ENCODE data around the gene CD6. TPM values are rescaled to one million over a fixed set of nuclear protein-coding genes. Genes with fewer than 3 reads are reported as not detected.

CD6 gene
- total and polyA plus RNA-seq, 2 of the 8 experiments (the other 6 are each of a cell fraction or from before 2014, with no cell fraction given) = 0.03 TPM; not detected in 1

- no peak overlapping the region for H2AFZ ChIP-seq (ENCODE audit: low read length)
- H3K4ac ChIP-seq (replicated peaks; ENCODE audit: insufficient read length, low read depth, low read length) = no peak overlapping the region
- peaks cover 37 to 87% (median 68%) of the 10 kb centered on the region in 4 experiments for H3K27me3 ChIP-seq (replicated peaks in 1 of 4; ENCODE audit: control insufficient read depth in 3 of 4, extremely low read depth in 1 of 4, insufficient read depth in 3 of 4, low read length in 3 of 4)
- no peak overlapping the region for H3K14ac ChIP-seq (ENCODE audit: insufficient read length)
- no peaks in the 10 kb centered on the region for H3K36me3 ChIP-seq (ENCODE audit: control insufficient read depth in 2 of 4, insufficient read depth in 4 of 4, low read length in 3 of 4)
- FAIRE-seq (no peak), DNase-seq (ENCODE audit: low read depth in 1 of 2, low spot score in 2 of 2) (no peak)
- no peak overlapping the region for H3K9ac ChIP-seq (replicated peaks in 1 of 4; ENCODE audit: extremely low read depth in 1 of 4, low read depth in 3 of 4, low read length in 3 of 4)
- H3K4me1 ChIP-seq (replicated peaks in 1 of 4; ENCODE audit: control insufficient read depth in 3 of 4, insufficient read depth in 4 of 4, low read length in 3 of 4) = peaks cover 0 to 3% (median under 1%) of the 10 kb centered on the region in 4 experiments; a peak in 4 of 7 replicates
- no peaks in the 10 kb centered on the region for H3K79me1 ChIP-seq (ENCODE audit: low read depth, low read length)
- no peak overlapping the region for H3K4me3 ChIP-seq (ENCODE audit: extremely low read depth in 1 of 4, insufficient read depth in 2 of 4, low read depth in 3 of 4, low read length in 4 of 4)
- H3K56ac ChIP-seq (replicated peaks; ENCODE audit: insufficient read length, low read depth, low read length) = no peak overlapping the region
- no peak overlapping the region for H2BK5ac ChIP-seq (ENCODE audit: low read depth, low read length)
- ChIA-PET POLR2A (ENCODE audit: partially characterized antibody) (no interaction called here), CTCF (ENCODE audit: partially characterized antibody) (interaction anchor here (0.5 to 1.4 kb wide), 7 partner anchors 9 to 253 kb away, joined by 3 to 4 read pairs (median 3); partner anchors contain the start of genes CD6 and MS4A15)
- no peaks in the 10 kb centered on the region for H3K79me2 ChIP-seq (ENCODE audit: control insufficient read depth in 1 of 2, insufficient read depth in 2 of 2, low read length in 2 of 2)
- no peak overlapping the region for H2BK120ac ChIP-seq (replicated peaks; ENCODE audit: low read depth, low read length)
- no peak overlapping the region for H3K27ac ChIP-seq (ENCODE audit: low read depth, low read length)
- 77% methylated on average over 15 of the region's 15 CpGs; no CpG with 5 or more reads in 1 of the 2 experiments for WGBS, 2 experiments (ENCODE audit: extremely low coverage in 1 of 2, insufficient coverage in 1 of 2, insufficient read length in 1 of 2, insufficient replicate concordance in 2 of 2, low coverage in 1 of 2, low lambda C conversion rate in 2 of 2, missing lambda C conversion rate in 1 of 2)
- peaks cover 10% of the 10 kb centered on the region; the same call in 1 of the 2 replicates for H3K23me2 ChIP-seq (ENCODE audit: low read depth, low read length)
- TF ChIP-seq CTCF (IDR thresholded peaks at IDR 0.05; ENCODE audit: control extremely low read depth in 1 of 3, insufficient read depth in 1 of 3, low read depth in 1 of 3, low read length in 3 of 3) = peak; percentile 20 to 28 (median 24); a peak in 3 of 4 replicates
- TF ChIP-seq USF2 (IDR thresholded peaks at IDR 0.05; ENCODE audit: low read length) = no peak
- TF ChIP-seq JUND (IDR thresholded peaks at IDR 0.05; ENCODE audit: low read length) = no peak
- no peak overlapping the region for H2AK5ac ChIP-seq (ENCODE audit: low read depth, low read length)
- no peak overlapping the region for H3K18ac ChIP-seq (ENCODE audit: extremely low read depth, low read length)
- H3K4me2 ChIP-seq (ENCODE audit: insufficient read depth in 1 of 2, low read depth in 2 of 2, low read length in 2 of 2) = no peak overlapping the region
- no peak overlapping the region for H2BK12ac ChIP-seq (ENCODE audit: low read depth, low read length)
- H4K8ac ChIP-seq (ENCODE audit: extremely low read depth, insufficient read depth, low read length) = no peak overlapping the region
- no peak overlapping the region for H4K91ac ChIP-seq (replicated peaks; ENCODE audit: insufficient read length, low read length)
- no peak overlapping the region for H2BK15ac ChIP-seq (ENCODE audit: low read length)
- H3K9me3 ChIP-seq (ENCODE audit: insufficient read depth in 2 of 2, low read depth in 1 of 2, low read length in 1 of 2) = no peaks in the 10 kb centered on the region
- H2BK20ac ChIP-seq (ENCODE audit: low read length) = no peak overlapping the region
- peaks cover 0 to 19% of the 10 kb centered on the region in 2 experiments for H4K20me1 ChIP-seq (replicated peaks in 1 of 2; ENCODE audit: control insufficient read depth in 1 of 2, insufficient read depth in 2 of 2, low read length in 2 of 2)
- H3K23ac ChIP-seq (ENCODE audit: insufficient read length) = no peak overlapping the region
- H4K5ac ChIP-seq (ENCODE audit: insufficient read length, low read depth, low read length) = no peak overlapping the region
Measured at GRCh38 chr11:61009392-61010275, 38.2 kb downstream of the CD6 start.

Data from H1 (cell line).